Peyer's patch (tissue), 4 donors: ENCODE data around the gene AK8. TPM values are rescaled to one million over a fixed set of nuclear protein-coding genes. Genes with fewer than 3 reads are reported as not detected.

Source experiments
- DNase-seq, 3 donors: peaks; one replicate each; pipeline ENCODE4 v3.0.0-alpha.2; 2017 to 2019
- H3K27ac ChIP-seq, 4 donors: fragments of 200-600 bp; sonication (generic); one replicate each; pipeline ENCODE4 v1.5.1; 2016 to 2019
- H3K27me3 ChIP-seq, 2 donors: fragments of 200-600 bp; sonication (generic); one replicate each; pipeline ENCODE4 v1.5.1; 2019
- H3K36me3 ChIP-seq, 3 donors: fragments of 200-600 bp; sonication (generic); one replicate each; pipeline ENCODE4 v1.5.1; 2016 to 2019
- H3K4me1 ChIP-seq, 4 donors: fragments of 200-600 bp; sonication (generic); one replicate each; pipeline ENCODE4 v1.5.1; 2016 to 2019
- H3K4me3 ChIP-seq, 4 donors: fragments of 200-600 bp; sonication (generic); 1 replicate in 3 of 4; 2 replicates in 1 of 4; pipeline ENCODE4 v1.5.1; 2016 to 2019; ENCODE audit warnings: mild to moderate bottlenecking in 1 of 4
- H3K9me3 ChIP-seq, 4 donors: fragments of 200-600 bp; sonication (generic); one replicate each; pipeline ENCODE4 v1.5.1; 2016 to 2019; ENCODE audit warnings: mild to moderate bottlenecking in 1 of 4
- CTCF ChIP-seq, 6 experiments: fragments of 450-650 bp in 4 of 6; fragments of 200-600 bp in 2 of 6; sonication (generic) in 1 of 6; IDR thresholded peaks; one replicate each; pipeline ENCODE4 v1.5.1; 2017 to 2019; ENCODE audit warnings: antibody characterized with exemption in 6 of 6, mild to moderate bottlenecking in 3 of 6, moderate library complexity in 1 of 6
- POLR2A ChIP-seq, 2 donors: fragments of 450-650 bp; IDR thresholded peaks; one replicate each; pipeline ENCODE4 v1.5.1; 2017; ENCODE audit warnings: antibody characterized with exemption in 2 of 2, mild to moderate bottlenecking in 2 of 2, moderate library complexity in 2 of 2
- total RNA-seq, 4 donors: library from RNA; depleted of rRNA; stranded (reverse); fragments of >200 nt; gene quantifications; one replicate each; pipeline ENCODE4 v1.1.0, GENCODE V29; 2016

The AK8 gene
- total RNA-seq, 4 donors from 2014 or later = not detected

GRCh38 chr9:132757016-132757415 lies 121.1 kb downstream of the AK8 start:
- no peaks in the 10 kb centered on the region for H3K27me3 ChIP-seq
- no peak overlapping the region for H3K4me3 ChIP-seq
- H3K27ac ChIP-seq = no peak overlapping the region
- H3K36me3 ChIP-seq = no peaks in the 10 kb centered on the region
- TF ChIP-seq POLR2A (IDR thresholded peaks at IDR 0.05) (no peak), CTCF (IDR thresholded peaks at IDR 0.05) (no peak)
- DNase-seq = peak in 1 of 3 donors; percentile 23
- H3K4me1 ChIP-seq = no peaks in the 10 kb centered on the region
- no peaks in the 10 kb centered on the region for H3K9me3 ChIP-seq

- TF ChIP-seq CTCF (IDR thresholded peaks at IDR 0.05) = no peak
- Histone ChIP-seq H3K36me3 (no peaks in the 10 kb centered on the region), H3K27ac (no peak overlapping the region), H3K4me1 (no peaks in the 10 kb centered on the region), H3K4me3 (no peak overlapping the region), H3K9me3 (no peaks in the 10 kb centered on the region), H3K27me3 (no peaks in the 10 kb centered on the region)
- peak in 1 of 3 donors; percentile 18 for DNase-seq
These were observed 121.8 kb downstream of the AK8 start for GRCh38 chr9:132756214-132756845.

- no peaks in the 10 kb centered on the region for H3K4me1 ChIP-seq
- peak in 1 of 3 donors; percentile 26 for DNase-seq
- no peaks in the 10 kb centered on the region for H3K36me3 ChIP-seq
- H3K9me3 ChIP-seq = no peaks in the 10 kb centered on the region
- no peaks in the 10 kb centered on the region for H3K27me3 ChIP-seq
- TF ChIP-seq CTCF (IDR thresholded peaks at IDR 0.05) (no peak), POLR2A (IDR thresholded peaks at IDR 0.05) (no peak)
- no peak overlapping the region for H3K4me3 ChIP-seq
- no peak overlapping the region for H3K27ac ChIP-seq
These were observed 123.0 kb downstream of the AK8 start for GRCh38 chr9:132755096-132755495.

GRCh38 chr9:132754236-132754635 lies 123.8 kb downstream of the AK8 start:
- DNase-seq = peak in 1 of 3 donors; percentile 10
- Histone ChIP-seq H3K27me3 (no peaks in the 10 kb centered on the region), H3K4me1 (no peaks in the 10 kb centered on the region), H3K36me3 (no peaks in the 10 kb centered on the region), H3K4me3 (no peak overlapping the region), H3K27ac (no peak overlapping the region), H3K9me3 (no peaks in the 10 kb centered on the region)
- no peak for TF ChIP-seq POLR2A (IDR thresholded peaks at IDR 0.05)
- no peak for TF ChIP-seq CTCF (IDR thresholded peaks at IDR 0.05)

GRCh38 chr9:132753593-132753880 lies 124.5 kb downstream of the AK8 start:
- Histone ChIP-seq H3K27ac (no peak overlapping the region), H3K36me3 (no peaks in the 10 kb centered on the region), H3K4me1 (no peaks in the 10 kb centered on the region), H3K4me3 (no peak overlapping the region), H3K9me3 (no peaks in the 10 kb centered on the region), H3K27me3 (no peaks in the 10 kb centered on the region)
- TF ChIP-seq CTCF (IDR thresholded peaks at IDR 0.05) = no peak
- no peak for TF ChIP-seq POLR2A (IDR thresholded peaks at IDR 0.05)
- DNase-seq = peak in 1 of 3 donors; percentile 26
